GM18873 (cell line): ENCODE measurements around the gene BCO1.

Experiments used
- ATAC-seq: cut with Tn5 transposase; IDR thresholded peaks from one replicate; pipeline ENCODE4 v1.9.1; 2021; ENCODE audit warnings: mild to moderate bottlenecking, moderate library complexity, moderate number of reproducible peaks; ENCODE audit not compliant: unreplicated experiment, low FRiP score

BCO1 gene

DNA sequence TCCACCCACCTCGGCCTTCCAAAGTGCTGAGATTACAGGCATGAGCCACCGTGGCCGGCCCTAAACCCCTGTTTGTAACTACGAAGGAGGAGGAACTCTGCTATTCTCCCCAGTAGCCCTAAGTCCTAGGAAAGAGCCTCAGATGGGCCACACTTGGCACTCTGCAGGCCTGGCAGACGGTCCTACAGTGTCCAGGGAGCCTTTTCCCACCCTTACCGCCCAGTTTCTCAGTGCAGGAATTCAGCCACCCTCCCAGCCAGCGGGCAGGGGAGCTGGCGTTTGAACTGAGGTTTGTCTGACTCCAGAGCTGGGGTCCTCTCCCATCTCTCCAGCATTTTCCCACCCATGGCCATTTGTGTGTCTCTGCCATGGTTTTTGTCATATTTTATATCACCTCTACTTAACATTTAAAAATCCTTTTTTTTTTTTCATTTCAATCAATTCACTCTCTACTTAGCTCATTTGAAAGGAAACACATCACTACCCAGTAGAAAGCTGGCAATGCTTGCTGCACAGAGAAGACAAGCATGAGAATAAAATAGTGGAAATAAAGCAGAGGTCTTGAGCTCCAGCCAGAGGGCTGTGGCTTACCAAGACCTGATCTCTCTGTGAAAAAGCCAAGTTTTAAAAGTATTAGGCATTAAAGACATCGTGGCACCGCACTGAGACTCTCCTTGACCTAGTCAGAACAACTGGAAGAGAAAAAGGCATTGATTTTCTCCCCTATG lies 34.9 kb downstream of the BCO1 start:
- ATAC-seq, result no peak

DNA sequence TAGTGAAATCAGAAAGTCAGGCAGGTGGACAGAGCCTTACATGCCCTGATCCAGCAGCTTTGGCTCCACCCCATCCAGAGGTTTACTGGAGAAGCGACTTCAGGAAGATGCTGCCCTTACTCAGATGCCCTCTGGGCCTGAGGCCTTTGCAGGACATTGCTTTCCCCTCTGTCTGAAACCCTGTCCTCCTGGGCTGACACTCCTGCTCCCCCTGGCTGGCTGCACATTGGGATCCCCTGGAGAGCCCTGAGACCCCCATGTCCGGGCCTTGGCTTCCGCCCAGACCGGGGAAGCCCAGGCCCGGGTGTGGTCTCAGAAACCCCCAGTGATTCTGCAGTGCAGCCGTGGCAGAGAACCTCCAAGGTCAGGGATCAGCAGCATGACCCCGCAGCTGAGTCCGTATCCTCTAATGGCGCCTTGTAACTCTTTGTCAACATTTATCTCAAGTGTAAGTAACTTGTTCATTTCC lies 36.6 kb downstream of the BCO1 start:
- ATAC-seq, result no peak

DNA sequence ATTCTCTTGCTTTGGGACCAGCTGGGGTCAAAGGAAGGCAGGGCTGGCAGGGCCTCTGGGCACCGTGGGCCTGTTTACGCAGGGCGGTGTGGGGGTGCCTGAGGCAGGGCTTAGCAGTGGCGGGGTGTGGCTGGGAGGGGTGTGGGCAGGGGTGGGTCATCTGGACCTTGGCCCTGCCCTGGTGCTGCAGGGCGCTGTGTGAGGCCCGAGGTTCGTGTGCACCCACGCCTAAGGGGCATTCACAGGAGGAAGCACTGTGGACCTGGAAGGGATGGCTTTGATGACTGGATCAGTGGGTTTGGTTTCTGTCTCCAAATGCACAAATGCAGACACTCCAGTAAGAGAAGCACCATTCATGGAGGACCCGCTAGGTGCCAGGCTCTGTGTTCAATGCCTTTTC lies 37.3 kb downstream of the BCO1 start:
- ATAC-seq, result no peak

DNA sequence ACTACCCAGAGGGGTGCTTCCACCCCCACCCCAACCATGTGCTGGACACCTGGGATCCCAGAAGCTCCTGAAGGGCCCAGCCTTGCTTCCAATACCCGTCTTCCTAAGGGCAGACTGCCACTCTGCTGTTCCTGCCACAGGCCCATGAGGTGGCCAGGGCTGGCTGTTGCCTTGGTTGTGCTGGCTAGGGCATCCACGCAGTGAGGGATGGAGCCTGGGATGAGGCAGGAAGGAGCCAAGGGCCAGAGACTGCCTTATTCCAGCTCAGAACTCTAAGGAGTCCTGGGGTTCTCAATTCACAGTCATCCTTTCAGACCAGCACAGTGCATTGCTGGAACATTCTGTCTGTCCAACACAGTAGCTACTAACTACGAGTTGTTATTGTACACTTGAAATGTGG lies 37.8 kb downstream of the BCO1 start:
- ATAC-seq, result no peak

DNA sequence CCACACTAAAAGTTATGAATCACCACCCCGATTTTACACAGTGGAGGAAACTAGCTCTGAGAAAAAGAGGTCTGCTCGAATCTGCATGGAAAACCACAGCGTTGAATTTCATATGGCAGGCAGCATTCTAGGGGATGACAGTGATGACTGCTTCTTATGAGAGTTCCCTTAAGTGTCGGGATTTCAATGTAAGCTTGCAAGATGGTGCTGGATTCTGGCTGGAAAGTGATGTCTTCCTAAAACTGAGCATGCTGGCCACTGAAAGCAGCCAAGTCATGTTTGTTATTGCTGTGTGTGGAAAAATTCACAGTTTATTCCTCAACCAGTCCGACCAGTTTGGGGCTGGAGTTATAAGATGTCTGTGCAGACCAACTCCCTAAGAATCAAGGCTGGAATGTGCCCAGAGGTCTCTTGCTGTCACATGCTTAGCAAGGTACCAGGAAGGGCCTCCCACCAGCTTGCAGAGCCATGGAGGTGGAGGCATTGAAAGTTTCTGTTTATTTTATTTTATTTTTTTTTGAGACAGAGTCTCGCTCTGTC lies 39.1 kb downstream of the BCO1 start:
- no peak for ATAC-seq

DNA sequence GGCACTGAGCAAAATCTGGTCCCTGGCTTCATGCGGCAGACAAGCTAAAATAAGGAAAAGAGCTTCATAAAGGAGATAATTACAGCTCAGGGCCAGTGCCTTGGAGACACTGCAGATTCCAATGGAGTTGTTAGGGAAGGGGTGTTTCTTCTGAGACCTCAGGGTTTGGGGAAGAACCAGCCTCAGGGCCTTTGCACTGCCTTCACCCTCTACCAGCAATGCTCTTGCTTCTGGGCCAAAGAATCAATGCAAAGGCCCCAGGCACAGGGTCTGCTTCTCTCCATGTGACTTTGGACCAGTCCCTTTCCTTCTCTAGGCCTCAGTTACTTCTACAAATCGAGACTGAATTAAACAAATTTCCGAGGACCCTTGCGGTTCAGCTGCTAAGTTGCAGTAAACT lies 40.0 kb downstream of the BCO1 start:
- ATAC-seq, result no peak

DNA sequence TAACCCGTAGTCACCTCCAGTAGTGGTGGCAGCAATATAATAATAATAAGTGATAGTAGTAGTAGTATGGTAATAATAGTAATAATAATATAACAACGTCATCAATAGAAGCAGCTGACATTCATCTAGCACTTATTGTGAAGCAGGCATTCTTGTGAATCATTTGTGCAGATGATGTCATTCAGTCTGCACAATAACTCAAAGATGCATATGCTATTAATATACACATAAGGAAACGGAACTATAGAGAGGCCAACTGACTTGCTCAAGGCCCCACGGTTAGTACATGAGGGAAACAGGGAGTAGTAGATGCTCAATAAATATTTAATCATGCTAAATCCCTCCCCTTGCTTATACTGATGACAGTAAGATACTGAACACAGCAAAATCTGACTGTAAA lies 40.9 kb downstream of the BCO1 start:
- no peak for ATAC-seq

DNA sequence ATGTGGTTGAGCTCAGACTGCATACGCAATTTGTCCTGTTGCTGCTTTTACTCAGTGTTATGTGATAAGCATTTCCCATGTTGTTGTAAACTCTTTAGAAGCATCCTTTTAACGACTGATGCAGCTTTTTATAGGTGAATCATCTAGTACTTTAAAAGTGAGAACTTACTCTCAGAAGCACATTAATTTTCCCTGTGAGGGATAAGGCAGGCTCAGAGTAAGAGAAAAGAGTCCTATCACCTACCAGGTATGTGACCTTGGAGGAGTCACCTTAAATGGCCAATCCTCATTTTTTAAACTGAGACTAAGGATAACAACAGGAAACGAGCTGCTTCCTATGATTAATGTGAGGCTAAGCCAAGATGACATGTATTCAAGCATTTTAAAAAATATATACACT lies 41.9 kb downstream of the BCO1 start:
- ATAC-seq, result no peak

DNA sequence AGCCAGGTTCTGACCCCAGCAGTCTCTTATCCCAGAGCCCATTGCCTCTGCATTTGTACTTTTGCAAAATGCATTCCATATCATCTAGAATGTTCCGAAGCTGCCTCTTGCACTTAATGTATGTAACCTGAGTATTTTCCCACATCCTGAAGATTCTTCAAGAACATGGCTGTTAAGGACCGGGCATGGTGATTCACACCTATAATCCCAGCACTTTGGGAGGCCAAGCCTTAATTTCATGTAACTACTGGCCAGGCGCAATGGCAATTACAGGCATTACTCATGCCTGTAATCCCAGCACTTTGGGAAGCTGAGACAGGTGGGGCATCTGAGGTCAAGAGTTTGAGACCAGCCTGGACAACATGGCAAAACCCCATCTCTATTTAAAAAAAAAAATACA lies 44.6 kb downstream of the BCO1 start:
- ATAC-seq, result no peak

DNA sequence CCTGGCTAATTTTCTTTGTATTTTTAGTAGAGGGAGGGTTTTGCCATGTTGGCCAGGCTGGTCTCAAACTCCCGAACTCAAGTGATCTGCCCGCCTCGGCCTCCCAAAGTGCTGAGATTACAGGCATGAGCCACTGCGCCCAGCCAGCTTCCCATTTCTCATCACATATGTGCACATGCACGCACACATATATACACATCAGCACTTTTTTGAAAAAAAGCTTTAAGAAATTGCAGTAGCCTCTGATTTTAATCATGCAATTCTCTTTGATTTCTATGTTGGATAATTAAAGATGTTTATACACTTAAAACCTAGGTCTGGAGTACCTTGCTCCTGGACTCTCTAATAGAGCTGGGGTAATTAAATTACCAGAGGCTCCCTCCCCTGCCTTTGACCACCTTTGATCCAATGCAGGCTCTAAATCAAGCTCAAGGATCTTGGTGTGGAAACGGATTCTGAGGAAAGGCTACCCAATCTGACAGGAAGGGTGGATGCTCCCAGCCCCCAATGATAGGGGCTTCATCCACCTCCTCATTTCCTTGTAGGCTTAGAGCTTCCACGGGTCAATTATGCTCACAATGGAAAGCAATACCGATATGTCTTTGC lies 46.6 kb downstream of the BCO1 start:
- ATAC-seq, result no peak

DNA sequence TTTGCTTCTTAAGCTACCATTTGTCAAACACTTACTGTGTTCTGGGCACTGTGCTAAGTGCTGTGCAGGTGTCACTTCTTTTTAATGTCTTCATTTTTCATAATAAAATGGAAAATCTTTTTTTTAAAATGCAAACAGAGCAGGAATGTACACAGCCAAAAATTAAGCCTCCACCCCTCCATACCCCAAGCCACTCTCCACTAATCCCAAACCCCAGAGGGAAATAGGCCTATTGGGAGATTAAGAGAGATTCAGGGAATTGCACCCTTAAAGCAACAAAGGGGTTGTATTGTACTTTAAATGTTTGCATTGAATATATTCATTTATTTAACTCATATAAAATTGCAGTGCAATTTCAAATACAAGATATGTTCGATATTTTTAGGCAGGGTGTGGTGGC lies 47.7 kb downstream of the BCO1 start:
- no peak for ATAC-seq

DNA sequence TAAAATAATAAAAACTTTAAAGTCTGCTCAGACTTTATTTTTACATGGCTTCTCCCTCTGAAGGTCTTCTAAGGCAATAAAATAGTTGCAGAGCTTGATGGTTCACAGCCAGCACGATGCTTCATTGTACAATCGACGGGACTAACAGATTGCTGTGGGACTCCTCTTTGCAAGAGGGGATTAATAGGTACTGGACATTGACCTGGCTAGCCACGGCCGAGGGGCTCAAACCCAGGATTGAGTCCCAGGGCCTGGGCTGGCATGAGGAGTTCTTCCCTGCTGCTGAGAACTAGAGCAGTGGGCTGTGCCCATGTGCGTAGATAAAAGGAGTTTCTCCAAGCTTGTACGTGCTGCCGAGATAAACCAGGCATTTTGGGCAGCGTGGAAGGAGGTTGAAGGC lies 52.6 kb downstream of the BCO1 start:
- ATAC-seq, result no peak

DNA sequence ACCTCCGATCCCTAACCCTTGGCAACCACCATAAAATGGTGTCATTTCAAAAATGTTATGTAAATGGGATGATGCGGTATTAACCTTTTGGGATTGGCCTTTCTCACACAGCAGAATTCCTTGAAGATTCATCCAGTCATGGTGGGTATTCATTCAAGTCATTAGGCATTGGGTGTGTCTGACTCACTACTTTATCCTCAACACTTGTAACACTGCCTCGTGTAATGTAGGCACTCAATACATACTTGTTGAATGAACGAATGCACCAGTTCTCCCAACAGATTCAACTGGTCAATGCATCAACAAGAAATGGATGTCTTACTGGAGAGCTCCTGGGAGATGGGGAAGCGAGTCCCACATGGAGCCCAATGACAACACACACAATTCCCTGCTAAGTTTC lies 54.4 kb downstream of the BCO1 start:
- no peak for ATAC-seq

DNA sequence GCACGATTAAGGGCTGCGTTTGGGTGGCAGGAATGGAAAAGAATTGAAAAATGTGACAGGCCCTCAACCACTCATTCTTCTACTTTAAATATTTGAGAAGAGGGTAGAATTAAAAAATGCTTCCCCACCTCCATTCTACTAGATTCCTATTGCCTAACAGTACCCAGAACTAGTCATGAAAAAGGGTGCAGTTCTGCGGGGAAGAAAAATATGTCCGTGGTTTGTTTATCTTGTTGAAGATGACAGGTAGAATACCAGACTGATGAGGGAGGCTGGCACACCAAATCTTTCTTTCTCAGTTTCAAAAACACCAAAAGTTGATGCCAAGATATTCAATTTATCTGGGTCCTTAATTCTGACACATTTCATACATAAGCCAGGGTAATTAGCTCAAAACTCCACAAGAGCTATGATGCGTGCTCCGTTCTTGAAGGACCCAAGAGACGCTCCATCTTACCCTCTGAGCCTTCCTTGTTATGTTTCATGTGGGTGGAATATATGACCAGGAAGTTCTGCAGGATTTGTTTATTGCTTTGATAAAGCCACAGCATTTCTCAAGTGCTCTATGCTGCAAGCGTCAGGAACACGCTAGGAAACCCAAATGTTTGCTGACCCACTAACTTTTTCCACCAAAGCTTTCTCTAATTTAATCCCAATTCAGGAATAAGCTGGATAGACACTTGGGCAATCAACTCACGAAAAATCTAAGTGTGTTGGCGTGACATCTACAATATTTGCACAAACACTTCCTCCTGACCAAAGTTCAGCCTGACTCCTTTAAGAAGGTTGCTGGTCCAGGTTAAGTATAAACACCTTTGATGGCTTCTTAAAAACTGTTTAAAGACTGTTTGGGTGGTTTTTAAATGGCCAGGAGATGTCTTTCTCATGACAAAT lies 55.7 kb downstream of the BCO1 start:
- no peak for ATAC-seq

DNA sequence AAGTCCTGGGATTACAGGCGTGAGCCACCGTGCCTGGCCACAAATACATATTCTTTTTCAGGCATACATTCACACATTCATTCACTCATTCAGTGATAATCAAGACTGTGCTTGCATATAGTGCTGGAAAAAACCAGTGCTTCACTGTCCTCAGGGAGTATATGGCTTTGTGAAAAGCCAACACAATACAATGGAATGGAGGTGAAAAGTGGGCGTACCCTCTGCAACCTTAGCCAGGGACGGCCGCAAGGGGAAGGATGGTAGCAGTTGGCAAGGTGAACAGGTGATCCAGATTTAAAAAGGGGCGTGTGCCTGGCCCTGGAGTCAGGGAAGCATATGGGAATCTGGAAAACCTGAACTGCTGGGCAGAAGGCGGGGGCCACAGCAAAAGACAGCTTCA lies 58.1 kb downstream of the BCO1 start:
- ATAC-seq, result no peak

DNA sequence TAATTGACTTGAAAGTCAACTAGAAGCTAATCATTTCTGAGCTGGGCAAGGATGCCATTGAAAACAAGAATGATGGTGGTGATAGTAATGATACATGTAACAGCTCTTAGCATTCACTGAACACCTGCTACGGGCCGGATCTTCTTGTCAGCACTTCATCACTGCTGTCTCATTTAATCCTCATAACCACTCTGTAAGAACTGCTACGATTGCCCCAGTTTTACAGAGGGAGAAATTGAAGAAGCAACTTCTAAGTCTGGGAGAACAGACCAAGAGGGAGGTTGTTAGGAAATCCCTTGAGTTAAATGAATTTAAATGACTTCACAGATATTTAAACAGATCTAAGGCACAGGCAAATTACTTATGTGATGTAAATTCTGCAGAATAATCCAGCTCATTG lies 69.3 kb downstream of the BCO1 start:
- no peak for ATAC-seq

DNA sequence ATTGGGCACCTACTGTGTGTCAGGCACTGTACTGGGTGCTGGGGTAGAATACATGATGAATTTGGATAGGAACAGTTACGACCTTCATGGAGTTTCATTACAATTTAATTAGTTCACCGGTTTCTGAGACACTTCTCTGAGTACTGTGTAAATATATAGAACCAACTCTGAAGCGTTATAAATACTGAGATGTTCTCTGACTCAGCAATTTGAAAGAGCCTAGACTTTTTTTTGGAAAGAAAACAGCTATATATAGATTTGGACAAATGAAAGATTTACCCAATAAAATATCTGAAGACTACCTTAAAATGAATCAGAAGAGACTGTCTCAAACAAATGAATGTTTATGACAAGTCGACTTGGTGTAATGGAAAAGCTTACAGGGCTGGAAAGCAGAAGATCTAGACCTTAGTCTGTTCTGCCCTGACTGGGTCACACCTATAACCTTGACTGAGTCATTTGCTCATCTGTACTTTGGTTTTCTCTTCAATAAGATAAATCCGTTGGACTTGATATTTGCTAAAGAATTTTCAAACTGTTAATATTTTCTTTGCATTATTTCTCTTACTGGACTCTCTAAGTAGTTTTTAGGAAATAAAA lies 71.7 kb downstream of the BCO1 start:
- ATAC-seq, result no peak

DNA sequence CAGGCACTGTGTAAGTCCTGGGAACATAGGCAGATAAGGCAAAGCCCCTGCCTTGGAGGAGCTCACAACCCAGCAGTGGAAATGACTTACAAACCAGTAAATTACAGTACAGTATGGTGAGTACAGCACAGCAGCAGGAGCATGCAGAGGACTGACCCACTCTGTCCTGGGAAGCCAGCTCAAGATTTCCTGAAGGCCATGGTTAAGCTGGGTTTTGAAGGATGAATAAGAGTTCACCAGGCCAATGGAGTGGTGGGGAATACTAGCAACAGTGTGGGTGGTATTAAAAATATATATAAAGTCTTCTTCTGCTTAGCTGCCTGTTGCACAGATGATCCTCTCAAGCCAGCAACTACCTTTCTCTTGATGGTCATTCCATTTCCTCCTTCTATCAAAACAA lies 73.3 kb downstream of the BCO1 start:
- no peak for ATAC-seq

DNA sequence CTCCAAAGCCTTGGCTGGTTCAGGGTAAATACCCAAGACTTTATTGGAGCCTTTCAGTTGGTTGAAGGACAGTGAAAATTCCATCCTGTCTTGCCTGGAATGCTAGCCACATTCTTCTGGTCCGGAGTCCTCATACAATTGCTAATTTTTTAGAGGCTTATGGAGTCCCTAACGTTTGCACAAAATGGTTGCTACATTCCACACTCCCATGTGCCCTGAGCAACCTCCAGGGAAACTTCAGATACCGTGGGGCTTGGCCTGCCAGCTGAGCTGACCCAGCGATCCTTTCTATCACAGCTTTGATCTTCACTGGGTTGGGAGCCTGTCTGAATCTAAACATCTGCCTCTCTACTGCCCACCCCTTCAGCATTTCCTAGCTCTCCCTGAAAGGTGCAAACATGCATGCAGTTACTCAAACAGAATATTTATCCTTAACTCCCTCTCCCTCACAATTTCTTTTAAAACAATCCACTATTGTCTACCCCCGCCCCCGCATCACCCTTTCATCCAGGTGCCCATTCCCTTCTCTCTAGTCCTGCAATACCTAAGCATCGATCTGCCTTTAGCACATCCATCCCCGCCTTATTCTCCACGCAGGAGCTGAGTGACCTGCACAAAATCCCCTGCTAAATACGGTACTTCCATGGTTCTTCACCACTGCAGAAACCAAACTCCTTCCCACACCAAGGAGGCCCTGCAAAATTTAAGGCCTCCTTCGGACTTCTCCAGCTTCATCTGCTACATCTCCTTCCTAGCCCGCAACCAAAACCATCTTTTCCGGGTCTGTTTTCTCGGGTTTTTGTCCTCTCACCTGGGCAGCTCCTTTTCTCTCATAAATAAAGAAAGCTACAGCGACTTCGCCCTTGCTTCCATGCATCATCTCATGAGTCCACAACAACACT lies 75.5 kb downstream of the BCO1 start:
- ATAC-seq, result no peak
